HepG2 (cell line): ENCODE measurements around the gene CDH23. TPM values are rescaled to one million over a fixed set of nuclear protein-coding genes. Genes with fewer than 3 reads are reported as not detected.
A peak's percentile ranks its signal among the peaks of the same experiment; 100 is the strongest.

Experiments used
- ATAC-seq: fragments of 200-7000 bp; cut with Tn5 transposase; 3 replicates; pipeline ENCODE4 v1.9.1; 2020; ENCODE audit warnings: mild to moderate bottlenecking, moderate library complexity
- BruUV-seq: library from RNA; stranded (reverse); fragments of 400-500 nt; replicated peaks from 2 replicates; lab custom pipeline; 2021; lab: Mats Ljungman, UMichigan
- CTCF ChIA-PET: fragments of 300-600 bp; formaldehyde crosslinking; extraction: SDS; loops from one replicate; lab custom pipeline; 2021; ENCODE audit warnings: low total read pairs, inconsistent platforms, low intra/inter-chr PET ratio; lab: Yijun Ruan, JAX
- POLR2A ChIA-PET: fragments of 350-600 bp; sonication (Branson Sonifier 250); formaldehyde crosslinking; loops from one replicate; lab custom pipeline; 2020; ENCODE audit warnings: antibody characterized with exemption, inconsistent platforms; lab: Yijun Ruan, JAX
- DNase-seq: peaks from one replicate; pipeline ENCODE4 v3.0.0-alpha.2; 2015; ENCODE audit warnings: low spot score
- FAIRE-seq: peaks from 3 replicates; lab custom pipeline; 2011; peaks lifted over from hg19 to GRCh38; lab: Jason Lieb, UNC
- H2AFZ ChIP-seq: one replicate; pipeline ENCODE4 v1.6.1; 2011; ENCODE audit warnings: low read length, inconsistent platforms
- H3K27ac ChIP-seq: fragments of 300-600 bp; 3 replicates; pipeline ENCODE4 v1.8.0; 2011; ENCODE audit warnings: mixed run types, mild to moderate bottlenecking, mixed read lengths, low read length, inconsistent platforms; ENCODE audit not compliant: insufficient read depth; ENCODE audit errors: extremely low read length
- H3K27me3 ChIP-seq, 2 experiments: fragments of 200-600 bp in 1 of 2; 2 replicates in 1 of 2; 3 replicates in 1 of 2; pipeline versions ENCODE4 v1.6.0 to v1.8.0; 2011; ENCODE audit warnings: low read length in 2 of 2, mild to moderate bottlenecking in 2 of 2, moderate library complexity in 2 of 2, inconsistent platforms in 1 of 2; ENCODE audit not compliant: insufficient read depth in 2 of 2, control insufficient read depth in 1 of 2
- H3K36me3 ChIP-seq, 2 experiments: fragments of 200-600 bp in 1 of 2; replicated peaks in 1 of 2; 2 replicates in 1 of 2; 3 replicates in 1 of 2; pipeline versions ENCODE4 v1.5.1 to v1.8.0; 2011; ENCODE audit warnings: low read length in 2 of 2, inconsistent platforms in 1 of 2; ENCODE audit not compliant: insufficient read depth in 2 of 2, control insufficient read depth in 1 of 2
- H3K4me1 ChIP-seq: 2 replicates; pipeline ENCODE4 v1.5.1; 2012; ENCODE audit warnings: low read length, inconsistent platforms; ENCODE audit not compliant: insufficient read depth
- H3K4me2 ChIP-seq: 2 replicates; pipeline ENCODE4 v1.6.0; 2011; ENCODE audit warnings: low read depth, low read length, inconsistent platforms
- H3K4me3 ChIP-seq, 3 experiments: fragments of 200-600 bp in 1 of 3; sonication (generic), shearing (Covaris generic) in 1 of 3; replicated peaks in 1 of 3; 2 replicates each; pipeline ENCODE4 v1.5.1; 2011 to 2016; ENCODE audit warnings: low read length in 3 of 3, inconsistent platforms in 2 of 3, low read depth in 2 of 3, mild to moderate bottlenecking in 2 of 3, control low read depth in 1 of 3, mixed read lengths in 1 of 3; ENCODE audit not compliant: insufficient read depth in 1 of 3
- H3K79me2 ChIP-seq: one replicate; pipeline ENCODE4 v1.6.1; 2011; ENCODE audit warnings: low read length, inconsistent platforms; ENCODE audit not compliant: insufficient read depth
- H3K9ac ChIP-seq: 2 replicates; pipeline ENCODE4 v1.6.0; 2011; ENCODE audit warnings: mild to moderate bottlenecking, low read depth, low read length, inconsistent platforms; ENCODE audit not compliant: insufficient read depth
- H3K9me3 ChIP-seq: 2 replicates; pipeline ENCODE4 v1.5.1; 2012; ENCODE audit warnings: mild to moderate bottlenecking, low read length
- H4K20me1 ChIP-seq: 2 replicates; pipeline ENCODE4 v1.6.0; 2011; ENCODE audit warnings: inconsistent platforms, mild to moderate bottlenecking, low read length, moderate library complexity; ENCODE audit not compliant: insufficient read depth
- ATF5 ChIP-seq: sonication (generic); formaldehyde crosslinking; IDR thresholded peaks from 2 replicates; pipeline ENCODE4 v1.4.0; 2020; ENCODE audit warnings: mild to moderate bottlenecking, low read depth, missing genetic modification reagents
- ATF7 ChIP-seq, 2 experiments: fragments of 450-650 bp in 1 of 2; sonication (generic) in 1 of 2; formaldehyde crosslinking in 1 of 2; IDR thresholded peaks; 2 replicates each; pipeline versions ENCODE4 v1.4.0 to v1.6.1; 2016 to 2020; ENCODE audit warnings: antibody characterized with exemption in 1 of 2, mild to moderate bottlenecking in 1 of 2, missing genetic modification reagents in 1 of 2
- KLF9 ChIP-seq: IDR thresholded peaks from 2 replicates; pipeline ENCODE4 v1.6.1; 2016; ENCODE audit warnings: low read depth
- RFX1 ChIP-seq: fragments of 450-650 bp; IDR thresholded peaks from 2 replicates; pipeline ENCODE4 v1.6.1; 2017
- RFX3 ChIP-seq: IDR thresholded peaks from 2 replicates; pipeline ENCODE4 v1.6.1; 2016; ENCODE audit warnings: missing biosample characterization, missing genetic modification reagents
- ZNF33B ChIP-seq: sonication (generic); formaldehyde crosslinking; IDR thresholded peaks from 2 replicates; pipeline ENCODE4 v1.5.1; 2020; ENCODE audit warnings: mild to moderate bottlenecking, missing genetic modification reagents
- WGBS: methylation state at CpG from one replicate; pipeline ENCODE4 v1.1.6; 2017; ENCODE audit warnings: low lambda C conversion rate; 5-methylcytosine and 5-hydroxymethylcytosine counted together
- in situ Hi-C: cut with HindIII; loops from 2 replicates; pipeline ENCODE4 v1.10.0; 2017; ENCODE audit warnings: low pct_unique_long_range_greater_than_20kb; ENCODE audit not compliant: extremely low pct_ligation_motif_present
- intact Hi-C: fragments of 100-400 bp; cut with micrococcal nuclease; formaldehyde crosslinking; loops from one replicate; pipeline ENCODE4 v1.10.0; 2022; ENCODE audit not compliant: unreplicated experiment
- polyA plus RNA-seq, 8 experiments: library from polyadenylated mRNA; depleted of rRNA in 3 of 8; stranded (reverse) in 7 of 8; unstranded in 1 of 8; fragments of >200 nt; fragmentation: Illumina TruSeq in 4 of 8; extraction: Trizol in 4 of 8; gene quantifications; 2 replicates each; pipeline versions ENCODE4 v1.2.1 to v1.2.3, GENCODE V29; 2011 to 2016; ENCODE audit warnings: low read depth in 4 of 8, missing spikeins in 1 of 8, mixed read lengths in 1 of 8; ENCODE audit not compliant: insufficient read depth in 1 of 8
- total RNA-seq, 5 experiments: library from RNA; depleted of rRNA; stranded (reverse); fragments of >200 nt; fragmentation: Illumina TruSeq; extraction: Trizol; gene quantifications; 2 replicates each; pipeline ENCODE4 v1.2.3, GENCODE V29; 2016; ENCODE audit warnings: low read depth in 1 of 5

CDH23 gene
- total and polyA plus RNA-seq, 2 of the 13 experiments (the other 11 are each of a cell fraction or from before 2014, with no cell fraction given) = 0.13 TPM; not detected in 1

DNA sequence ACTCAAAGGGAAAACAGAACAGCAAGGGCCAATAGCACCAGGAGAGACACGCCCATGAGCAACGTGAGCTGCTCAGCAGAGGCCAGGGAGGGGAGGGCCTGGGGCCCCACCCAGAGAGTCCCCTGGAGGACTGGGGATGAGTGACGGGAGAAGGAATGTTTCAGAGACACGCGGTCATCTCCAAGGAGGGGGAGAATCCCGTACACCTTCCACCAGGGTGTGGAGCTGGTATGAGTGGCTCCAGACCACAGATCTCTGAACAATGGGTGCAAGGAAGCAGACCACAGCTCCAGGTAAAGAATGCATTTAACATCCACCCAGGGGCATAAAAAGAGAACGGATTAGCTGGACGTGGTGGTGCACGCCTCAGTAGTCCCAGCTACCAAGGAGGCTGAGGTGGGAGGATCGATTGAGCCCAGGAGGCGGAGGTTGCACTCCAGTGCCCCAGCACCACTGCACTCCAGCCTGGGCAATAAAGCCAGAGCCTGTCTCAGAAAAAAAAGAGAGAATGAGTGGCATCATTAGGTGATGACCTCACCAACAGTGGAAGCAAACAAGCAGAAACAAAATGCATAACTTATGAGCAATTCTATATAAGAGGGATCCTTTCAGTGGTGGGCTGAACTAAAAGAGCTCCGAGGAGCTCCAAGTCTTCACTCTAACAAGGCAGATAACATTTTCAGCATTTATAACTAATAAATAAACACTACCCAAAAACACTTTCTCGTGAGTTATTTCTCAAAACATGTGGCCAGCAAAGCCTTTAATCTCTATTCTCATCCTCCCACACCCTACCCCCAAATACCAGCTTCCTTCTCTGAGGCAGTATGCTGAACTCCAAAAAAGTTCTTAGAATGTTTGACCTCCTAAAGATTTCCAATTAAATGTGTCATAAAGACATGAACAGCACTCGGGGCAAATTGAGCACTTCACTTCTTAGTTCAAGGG lies 441.8 kb downstream of the CDH23 start:
- ATAC-seq (no peak), FAIRE-seq (no peak), DNase-seq (no peak)
- TF ChIP-seq ZNF33B (CRISPR knock-in tag) = no peak
- peak; percentile 54 for TF ChIP-seq ATF7 (IDR thresholded peaks at IDR 0.05)
- no peak for TF ChIP-seq ATF7 (CRISPR knock-in tag; IDR thresholded peaks at IDR 0.05)
- Histone ChIP-seq H3K9me3 (no peaks in the 10 kb centered on the region), H4K20me1 (peaks cover 79% of the 10 kb centered on the region), H3K79me2 (peaks cover 92% of the 10 kb centered on the region), H3K27ac (no peak overlapping the region), H2AFZ (no peak overlapping the region), H3K4me2 (no peak overlapping the region), H3K4me1 (peaks cover 36% of the 10 kb centered on the region), H3K4me3 (no peak overlapping the region), H3K27me3 (no peaks in the 10 kb centered on the region), H3K9ac (no peak overlapping the region), H3K36me3 (peaks cover 8 to 21% of the 10 kb centered on the region in 2 experiments; a peak in 4 of 5 replicates)
- in situ Hi-C loops (no loop called here), intact Hi-C loops (loop anchor here (10.0 kb wide), 1 partner anchor 206 kb away; no protein-coding TSS in a partner anchor)
- ChIA-PET CTCF (interaction anchor here (4.0 kb wide), 1 partner anchor 58 kb away, joined by 35 read pairs; no protein-coding TSS in a partner anchor), POLR2A (interaction anchor here (1.4 kb wide), 1 partner anchor 12 kb away, joined by 6 read pairs; the partner anchor contains the start of gene PSAP)
- 83% methylated on average over 14 of the region's 14 CpGs for WGBS
- BruUV-seq = no TSS peak

DNA sequence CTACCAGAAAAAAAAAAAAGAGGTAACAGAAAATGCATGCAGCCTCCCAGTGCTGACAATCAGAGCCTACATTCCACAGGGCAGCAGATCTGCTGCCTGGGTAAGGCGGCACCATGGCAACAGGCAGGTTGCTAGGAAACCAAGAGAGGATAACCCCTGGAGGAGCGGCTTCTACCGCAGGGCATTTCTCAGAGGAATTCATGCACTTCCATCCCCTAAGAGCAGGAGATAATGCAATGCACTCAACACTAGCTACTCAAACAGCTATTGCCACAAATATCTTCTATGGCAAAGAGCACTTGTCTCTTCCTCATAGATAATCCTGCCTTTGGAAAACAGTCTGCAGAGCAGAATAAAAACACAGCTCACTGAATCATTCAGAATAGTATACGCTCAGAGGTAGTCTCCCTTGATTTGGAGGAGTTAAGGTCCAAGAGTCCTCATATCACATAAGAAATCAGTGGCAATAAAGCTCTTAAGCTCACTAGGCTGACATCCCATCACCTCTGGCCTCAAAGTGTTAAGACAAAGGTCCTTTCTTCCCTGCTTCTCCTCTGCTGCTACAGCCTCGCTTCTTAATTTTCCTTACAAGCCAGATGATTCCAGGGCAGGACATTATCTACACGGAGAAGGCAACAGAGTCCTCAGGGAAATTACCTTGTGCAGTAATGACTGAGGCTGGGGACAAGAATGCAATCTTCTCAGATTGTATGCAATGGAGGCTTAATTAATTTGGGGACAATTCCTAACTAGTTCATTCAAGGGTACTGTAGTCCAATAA lies 443.6 kb downstream of the CDH23 start:
- H3K4me1 ChIP-seq = peaks cover 36% of the 10 kb centered on the region

More for the DNA sequence above, 443.6 kb downstream of the CDH23 start:
- FAIRE-seq = no peak
- intact Hi-C loops = no loop called here
- WGBS = 79% methylated on average over 6 of the region's 6 CpGs
- Histone ChIP-seq H3K27ac (no peak overlapping the region), H3K4me3 (no peak overlapping the region), H3K4me2 (no peak overlapping the region), H3K9ac (no peak overlapping the region), H3K27me3 (no peaks in the 10 kb centered on the region), H4K20me1 (peaks cover 72% of the 10 kb centered on the region), H3K9me3 (no peaks in the 10 kb centered on the region), H3K36me3 (peaks cover 2 to 11% of the 10 kb centered on the region in 2 experiments; a peak in 4 of 5 replicates), H3K79me2 (peaks cover 95% of the 10 kb centered on the region), H2AFZ (no peak overlapping the region)
- in situ Hi-C loops = no loop called here
- POLR2A ChIA-PET = interaction anchor here (0.9 kb wide), 1 partner anchor 11 kb away, joined by 5 read pairs; the partner anchor contains the start of gene PSAP
- DNase-seq = no peak
- TF ChIP-seq KLF9 (CRISPR knock-in tag) (no peak), RFX3 (peak; percentile 42; the same call in 1 of the 2 replicates), ATF5 (CRISPR knock-in tag) (no peak), RFX1 (peak; percentile 39; the same call in 1 of the 2 replicates)
- CTCF ChIA-PET = no interaction called here
- BruUV-seq = no TSS peak
- ATAC-seq = no peak
